B cell (primary cell): ENCODE measurements around the gene PROM2.

Experiments
- CTCF ChIP-seq: fragments of 200-600 bp; IDR thresholded peaks from one replicate; pipeline ENCODE4 v1.8.0; 2022; ENCODE audit warnings: antibody characterized with exemption, mild to moderate bottlenecking
- EZH2 ChIP-seq: IDR thresholded peaks from 2 replicates; pipeline ENCODE4 v1.6.1; 2012; ENCODE audit warnings: borderline replicate concordance, low read depth, mild to moderate bottlenecking, moderate library complexity, low read length; ENCODE audit not compliant: insufficient read depth, poor library complexity, severe bottlenecking

- TF ChIP-seq CTCF (no peak), EZH2 (no peak)
Observed at GRCh38 chr2:95301186-95301585, 26.9 kb downstream of the PROM2 start.
